ENCODE measurements around the gene CYP4F22.

DNA sequence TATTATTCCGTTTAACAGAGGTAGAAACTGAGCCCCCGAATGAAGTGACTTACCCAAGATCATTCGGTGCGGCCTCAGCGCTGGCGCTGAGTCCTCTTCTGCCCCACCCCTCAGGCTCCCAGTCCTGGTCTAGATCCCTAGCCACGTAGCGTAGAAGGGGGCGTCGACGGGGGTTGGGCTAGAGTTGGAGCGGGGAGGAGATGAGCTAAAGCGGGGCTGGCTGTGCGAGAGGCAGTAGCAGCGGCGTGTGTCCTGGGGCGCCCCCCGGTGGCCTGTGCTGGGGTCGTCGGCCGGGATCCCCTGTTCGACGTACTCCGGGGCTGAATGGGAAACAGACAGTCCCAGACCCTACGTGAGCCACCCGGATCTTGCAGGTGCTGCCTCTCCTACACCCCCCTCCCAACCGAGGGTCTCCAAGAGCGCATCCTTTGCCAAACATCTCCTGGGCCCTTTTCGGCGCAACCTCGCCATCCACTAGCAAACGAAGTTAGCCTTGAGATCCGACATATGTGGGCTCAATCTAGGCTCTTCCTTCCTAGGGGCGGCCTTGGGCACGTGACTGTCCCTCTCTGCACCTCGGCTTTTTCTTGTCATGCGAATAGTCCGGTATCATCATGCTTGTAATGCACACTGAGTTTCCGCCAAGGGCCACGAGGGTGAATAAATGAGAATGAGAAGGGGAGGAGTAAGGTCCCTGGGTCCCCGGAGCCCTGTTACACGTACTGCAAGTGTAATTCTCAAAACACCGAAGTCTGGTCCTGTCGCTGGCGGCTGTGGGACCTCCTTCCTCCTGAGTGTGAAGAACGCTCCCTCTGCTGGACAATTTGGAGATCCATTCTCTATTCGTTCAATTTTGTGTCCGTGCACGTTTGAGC, 47.7 kb downstream of the CYP4F22 start:
- TF ChIP-seq PAX8 (IDR thresholded peaks at IDR 0.05) = no peak
- no peak for TF ChIP-seq EZH2 (IDR thresholded peaks at IDR 0.05; ENCODE audit: borderline replicate concordance, control insufficient read depth, low read depth, low read length)
- TF ChIP-seq, protein P1, sequence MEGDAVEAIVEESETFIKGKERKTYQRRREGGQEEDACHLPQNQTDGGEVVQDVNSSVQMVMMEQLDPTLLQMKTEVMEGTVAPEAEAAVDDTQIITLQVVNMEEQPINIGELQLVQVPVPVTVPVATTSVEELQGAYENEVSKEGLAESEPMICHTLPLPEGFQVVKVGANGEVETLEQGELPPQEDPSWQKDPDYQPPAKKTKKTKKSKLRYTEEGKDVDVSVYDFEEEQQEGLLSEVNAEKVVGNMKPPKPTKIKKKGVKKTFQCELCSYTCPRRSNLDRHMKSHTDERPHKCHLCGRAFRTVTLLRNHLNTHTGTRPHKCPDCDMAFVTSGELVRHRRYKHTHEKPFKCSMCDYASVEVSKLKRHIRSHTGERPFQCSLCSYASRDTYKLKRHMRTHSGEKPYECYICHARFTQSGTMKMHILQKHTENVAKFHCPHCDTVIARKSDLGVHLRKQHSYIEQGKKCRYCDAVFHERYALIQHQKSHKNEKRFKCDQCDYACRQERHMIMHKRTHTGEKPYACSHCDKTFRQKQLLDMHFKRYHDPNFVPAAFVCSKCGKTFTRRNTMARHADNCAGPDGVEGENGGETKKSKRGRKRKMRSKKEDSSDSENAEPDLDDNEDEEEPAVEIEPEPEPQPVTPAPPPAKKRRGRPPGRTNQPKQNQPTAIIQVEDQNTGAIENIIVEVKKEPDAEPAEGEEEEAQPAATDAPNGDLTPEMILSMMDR (IDR thresholded peaks at IDR 0.05 in 2 of 3, conservative IDR thresholded peaks at IDR 0.05 in 1 of 3; ENCODE audit: control insufficient read depth in 2 of 3, extremely low read depth in 1 of 3, insufficient read depth in 1 of 3, low read depth in 3 of 3, low read length in 3 of 3) = peak; percentile 82 to 96 (median 86)

Data from GM12878 (cell line).